GM12874 (cell line): Measurements from ENCODE around the gene ISL2.

Experiments
- TF ChIP-seq, protein P1 (sequence below): IDR thresholded peaks from 2 replicates; pipeline ENCODE4 v1.5.1; 2011; ENCODE audit warnings: low read depth, mild to moderate bottlenecking, control low read depth, low read length, moderate library complexity; ENCODE audit not compliant: insufficient read depth

Gene ISL2

DNA sequence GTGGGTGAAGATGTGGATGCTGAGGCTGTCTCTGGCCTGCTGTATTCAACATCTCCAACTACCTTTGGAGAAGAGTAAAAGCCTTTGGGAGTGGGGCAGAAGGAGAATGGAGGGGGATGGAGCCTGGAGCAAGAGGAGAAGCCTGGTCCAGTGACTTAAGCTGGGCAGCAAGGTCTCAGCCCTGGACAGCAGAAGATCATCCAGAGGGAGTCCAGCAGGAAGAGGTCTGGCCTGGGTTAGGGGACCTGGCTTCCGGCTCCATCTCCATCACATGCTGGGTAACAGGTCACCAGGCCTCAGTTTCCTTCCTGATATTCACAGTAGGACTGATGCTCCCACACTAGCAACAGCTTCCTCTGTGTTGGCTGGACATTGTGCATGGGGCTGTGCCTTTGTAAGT is 3.8 kb upstream of the ISL2 start:
- TF ChIP-seq, protein P1, sequence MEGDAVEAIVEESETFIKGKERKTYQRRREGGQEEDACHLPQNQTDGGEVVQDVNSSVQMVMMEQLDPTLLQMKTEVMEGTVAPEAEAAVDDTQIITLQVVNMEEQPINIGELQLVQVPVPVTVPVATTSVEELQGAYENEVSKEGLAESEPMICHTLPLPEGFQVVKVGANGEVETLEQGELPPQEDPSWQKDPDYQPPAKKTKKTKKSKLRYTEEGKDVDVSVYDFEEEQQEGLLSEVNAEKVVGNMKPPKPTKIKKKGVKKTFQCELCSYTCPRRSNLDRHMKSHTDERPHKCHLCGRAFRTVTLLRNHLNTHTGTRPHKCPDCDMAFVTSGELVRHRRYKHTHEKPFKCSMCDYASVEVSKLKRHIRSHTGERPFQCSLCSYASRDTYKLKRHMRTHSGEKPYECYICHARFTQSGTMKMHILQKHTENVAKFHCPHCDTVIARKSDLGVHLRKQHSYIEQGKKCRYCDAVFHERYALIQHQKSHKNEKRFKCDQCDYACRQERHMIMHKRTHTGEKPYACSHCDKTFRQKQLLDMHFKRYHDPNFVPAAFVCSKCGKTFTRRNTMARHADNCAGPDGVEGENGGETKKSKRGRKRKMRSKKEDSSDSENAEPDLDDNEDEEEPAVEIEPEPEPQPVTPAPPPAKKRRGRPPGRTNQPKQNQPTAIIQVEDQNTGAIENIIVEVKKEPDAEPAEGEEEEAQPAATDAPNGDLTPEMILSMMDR, result no peak

DNA sequence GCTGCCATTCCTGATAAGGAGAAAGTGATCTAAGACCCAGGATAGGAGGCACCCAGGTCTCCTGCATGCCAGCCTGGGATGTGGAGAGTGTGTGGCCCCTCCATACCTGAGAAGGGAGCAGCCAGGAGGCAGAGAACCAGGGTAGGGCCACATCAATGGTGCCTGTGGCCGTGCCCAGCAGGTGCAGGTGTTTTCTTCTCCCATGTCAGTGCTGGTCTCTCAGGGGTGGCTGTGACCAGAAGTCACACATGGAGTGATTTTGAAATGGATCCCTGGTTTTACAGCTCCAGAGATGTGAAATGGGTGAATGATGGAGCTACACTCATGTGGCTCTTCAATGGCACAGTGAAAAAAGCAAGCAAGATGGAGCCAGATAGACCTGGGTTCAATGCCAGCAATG is 3.3 kb upstream of the ISL2 start:
- TF ChIP-seq, protein P1, result no peak

DNA sequence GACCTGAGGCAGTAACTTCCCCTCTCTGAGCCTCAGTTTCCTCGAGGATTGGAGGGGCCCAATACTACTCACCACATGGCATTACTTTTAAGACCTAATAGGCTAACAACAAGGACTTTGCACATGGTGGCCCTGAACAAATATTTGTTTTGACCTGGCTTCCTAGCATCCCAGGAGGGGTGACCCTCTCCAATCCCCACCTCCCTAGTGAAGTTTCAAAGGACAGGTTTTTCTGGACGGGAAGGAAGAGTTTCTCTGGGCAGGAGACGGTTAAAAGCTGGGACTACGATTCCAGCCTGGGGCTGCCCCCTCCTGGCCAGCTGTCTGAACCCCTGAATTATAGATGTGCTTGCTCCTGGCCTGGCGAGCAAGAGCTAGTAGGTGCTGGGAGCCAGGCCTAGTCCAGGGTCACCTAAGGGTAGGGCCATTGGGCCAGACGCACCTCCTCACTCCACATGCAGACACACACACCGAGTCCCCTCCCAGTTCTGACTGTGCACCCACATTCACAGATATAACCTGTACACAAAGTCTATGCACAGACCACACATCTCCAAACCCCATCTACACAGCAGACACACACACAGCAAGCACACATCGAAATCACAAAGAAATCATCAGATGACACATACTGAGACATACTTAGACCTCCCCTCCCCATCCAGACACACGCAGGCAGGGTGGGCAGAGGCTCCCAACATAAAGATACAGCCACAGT is 2.7 kb upstream of the ISL2 start:
- TF ChIP-seq, protein P1, result peak; percentile 30

DNA sequence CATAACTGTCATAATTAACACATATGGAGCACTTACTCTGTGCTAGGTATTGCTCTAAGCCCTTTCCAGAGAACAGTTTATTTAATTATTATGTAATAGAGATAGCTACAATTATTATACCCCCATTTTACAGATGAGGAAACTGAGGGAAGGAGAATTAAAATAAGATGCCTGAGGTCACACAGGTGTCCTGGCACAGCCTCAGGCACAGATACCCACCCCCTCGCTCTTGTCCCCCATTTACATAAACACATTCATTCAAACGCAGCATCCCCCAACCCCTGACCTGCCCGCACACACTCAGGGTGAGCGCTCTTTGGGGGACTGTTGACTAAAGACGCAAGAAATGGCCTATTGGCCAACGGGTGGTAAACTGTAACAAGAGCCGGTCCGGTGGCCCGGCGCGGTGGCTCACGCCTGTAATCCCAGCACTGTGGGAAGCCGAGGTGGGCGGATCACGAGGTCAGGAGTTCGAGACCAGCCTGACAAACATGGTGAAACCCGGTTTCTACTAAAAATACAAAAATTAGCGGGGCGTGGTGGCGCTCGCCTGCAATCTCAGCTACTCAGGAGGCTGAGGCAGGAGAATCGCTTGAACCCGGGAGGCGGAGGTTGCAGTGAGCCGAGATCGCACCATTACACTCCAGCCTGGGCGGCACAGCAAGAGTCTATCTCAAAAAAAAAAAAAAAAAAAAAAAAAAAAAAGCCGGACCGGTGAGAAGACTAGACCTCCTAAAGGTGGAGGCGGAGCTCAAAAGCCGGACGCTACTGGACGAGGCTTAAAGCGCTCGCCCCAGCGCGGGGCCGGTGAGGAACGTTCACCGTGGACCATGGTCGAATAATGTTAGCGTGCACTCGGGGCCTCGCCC is 1.9 kb upstream of the ISL2 start:
- TF ChIP-seq, protein P1, result no peak

DNA sequence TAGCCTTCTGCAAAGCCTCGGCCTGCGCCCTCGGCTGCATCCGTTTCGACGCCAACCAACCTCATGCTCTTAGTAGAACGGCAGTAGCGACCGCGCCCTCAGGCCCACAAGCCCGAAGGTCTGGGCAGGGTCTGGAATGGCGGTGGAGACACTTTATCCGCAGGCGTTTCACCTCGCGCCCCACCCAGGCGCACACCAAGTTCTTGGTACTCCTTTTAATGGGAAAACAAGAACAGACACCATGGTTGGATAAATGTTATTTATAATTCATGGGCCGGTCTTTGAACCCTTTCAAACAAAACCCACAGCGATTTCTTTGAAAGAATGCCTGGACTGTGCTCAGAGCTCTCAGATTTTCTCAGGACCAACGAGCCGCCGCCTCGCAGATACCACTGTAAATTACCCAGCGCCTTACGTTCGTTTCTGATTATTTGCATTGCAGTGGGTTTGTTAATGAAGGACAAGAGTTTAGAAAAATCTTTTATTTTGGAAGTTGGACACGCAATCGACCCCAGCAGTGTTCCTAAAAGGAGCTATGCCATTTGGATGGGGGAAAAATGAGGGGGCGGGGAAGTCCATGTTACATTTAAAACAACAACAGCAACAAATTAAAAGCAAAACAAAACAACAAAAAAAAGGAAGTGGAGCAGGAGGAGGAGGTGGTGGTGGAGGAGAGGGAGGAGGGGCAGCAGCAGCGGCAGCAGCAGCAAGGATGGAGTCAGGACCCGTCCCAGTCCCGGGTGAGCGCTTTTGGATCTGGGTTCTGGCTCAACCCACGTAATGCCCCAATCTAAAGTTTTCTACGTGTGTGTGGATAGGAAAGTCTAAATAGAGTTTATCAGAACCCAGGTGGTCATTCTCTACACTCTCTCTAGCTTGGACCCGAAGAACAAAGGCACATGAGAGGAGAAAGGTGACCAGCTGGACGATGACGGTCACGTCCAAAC is 993 bp upstream of the ISL2 start:
- TF ChIP-seq, protein P1, result no peak

DNA sequence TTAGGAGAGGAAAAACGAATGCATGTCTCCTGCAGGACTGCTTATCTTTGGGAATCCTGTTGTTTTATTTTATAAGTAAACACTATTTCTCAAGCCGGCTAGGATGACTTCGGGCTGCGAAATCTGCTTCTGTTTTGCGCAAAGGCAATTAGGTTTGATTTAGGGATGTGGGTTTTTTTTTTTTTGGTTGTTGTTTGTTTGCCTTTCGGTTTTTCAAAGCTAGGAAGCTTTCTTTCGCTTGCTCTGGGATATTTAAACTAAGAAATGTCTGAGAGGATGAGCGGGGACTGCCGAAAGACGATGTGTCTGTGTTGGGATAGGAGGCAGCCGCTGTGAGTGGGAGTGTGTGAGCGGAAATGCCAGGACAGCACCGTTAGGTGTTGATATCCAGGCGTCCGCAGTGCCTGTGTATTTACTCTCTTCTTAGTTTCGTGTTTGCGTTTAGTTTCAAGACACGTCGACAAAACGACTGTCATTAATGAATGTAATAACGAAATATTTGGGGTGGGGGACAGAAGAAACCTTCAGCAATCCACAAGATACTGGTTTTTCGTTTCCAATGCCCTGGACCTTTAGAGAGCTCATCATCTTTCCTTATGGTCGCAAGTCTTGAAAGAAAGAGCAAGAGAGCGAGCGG is 604 bp downstream of the ISL2 start:
- TF ChIP-seq, protein P1, result no peak
